ENCODE measurements around the gene AGER.
"Not testable (repeated sequence)": the region's sequence is repeated elsewhere in the genome, so short reads cannot be mapped to it uniquely, and the experiment has no call there.

The AGER gene

DNA sequence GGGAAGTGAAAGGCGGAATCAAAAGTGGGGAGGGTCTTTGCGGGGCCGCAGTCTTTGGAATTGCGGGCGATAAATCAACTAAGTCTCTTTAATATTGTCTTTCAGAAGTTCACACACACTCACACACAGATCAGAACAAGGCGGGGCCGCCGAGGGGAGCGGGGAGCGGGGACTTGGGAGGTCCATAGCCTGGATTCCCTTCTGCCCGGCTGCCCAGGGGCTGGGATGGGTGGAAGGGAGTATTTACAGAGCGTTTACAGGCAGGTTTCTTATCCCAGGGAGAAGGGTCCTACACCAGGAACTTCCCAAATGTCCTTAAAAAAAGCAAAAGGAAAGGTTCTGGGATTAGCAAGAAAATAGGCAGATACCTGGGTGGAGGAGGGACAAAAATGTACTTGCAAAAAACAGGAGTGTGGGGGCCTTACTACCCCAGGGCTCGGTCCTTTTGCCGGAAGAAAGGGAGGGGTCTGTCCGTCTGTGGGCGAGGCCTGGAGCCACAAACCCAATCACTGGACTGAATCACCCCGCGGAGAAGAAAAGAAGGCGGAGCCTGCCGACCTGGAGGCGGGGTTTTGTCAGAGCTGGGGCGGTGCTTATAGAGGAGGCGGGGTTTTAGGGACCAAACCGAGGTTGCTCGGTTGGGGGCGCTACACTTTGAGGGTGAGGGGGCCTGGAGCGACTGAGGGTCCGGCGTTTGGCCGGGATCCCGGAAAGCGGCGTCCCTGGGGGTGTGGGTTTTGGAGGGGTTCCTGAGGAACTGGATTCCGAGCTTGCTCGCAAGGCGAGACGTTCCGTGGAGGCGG lies 35.6 kb downstream of the AGER start:
- Histone ChIP-seq H3K9me3 (no peaks in the 10 kb centered on the region), H3K27me3 (no peaks in the 10 kb centered on the region), H3K4me1 (peaks cover 4% of the 10 kb centered on the region), H3K36me3 (no peaks in the 10 kb centered on the region), H3K4me3 (ENCODE audit: low read depth, low read length) (no peak overlapping the region)
- DNase-seq = peak; percentile 45
- TF ChIP-seq CTCF (IDR thresholded peaks at IDR 0.05; ENCODE audit: low read depth, low read length) = no peak

DNA sequence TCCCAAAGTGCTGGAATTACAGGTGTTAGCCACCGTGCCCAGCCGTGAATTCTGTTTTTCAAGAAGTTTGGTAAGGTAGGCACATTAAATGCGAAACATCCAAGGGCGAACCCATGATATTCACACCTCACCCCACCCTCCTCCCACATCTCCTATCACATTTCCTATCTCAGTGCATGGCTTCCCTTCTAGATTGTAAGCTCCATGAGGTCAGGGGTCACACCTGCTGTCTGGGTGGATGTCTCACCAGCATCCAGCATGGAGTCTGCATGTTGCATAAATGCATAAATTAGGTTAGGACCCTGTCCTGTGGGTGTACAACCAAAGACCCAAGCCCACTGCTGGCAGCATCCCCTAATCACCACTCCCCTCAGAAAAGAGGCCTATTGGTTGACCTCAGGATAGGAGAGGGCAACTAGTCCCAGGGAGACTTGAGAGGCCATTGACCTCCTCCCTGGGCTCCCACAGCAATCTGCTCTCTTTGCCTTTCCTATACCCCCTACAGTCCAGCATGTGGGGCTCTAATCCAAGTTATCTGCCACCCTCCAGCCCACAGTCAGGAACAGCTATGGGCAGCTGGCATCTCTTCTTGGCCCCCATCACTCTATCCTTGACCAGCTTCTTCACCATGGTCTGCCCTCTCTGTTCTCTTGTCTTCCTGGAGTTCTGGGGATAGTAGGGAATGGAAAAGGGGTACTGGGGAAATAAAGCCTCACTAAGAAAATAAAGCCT lies 36.5 kb downstream of the AGER start:
- no peak for TF ChIP-seq CTCF (IDR thresholded peaks at IDR 0.05; ENCODE audit: low read depth, low read length)
- H3K4me3 ChIP-seq (ENCODE audit: low read depth, low read length) = no peak overlapping the region
- no peak for DNase-seq
- no peaks in the 10 kb centered on the region for H3K9me3 ChIP-seq
- H3K4me1 ChIP-seq = peaks cover 4% of the 10 kb centered on the region
- no peaks in the 10 kb centered on the region for H3K36me3 ChIP-seq
- H3K27me3 ChIP-seq = no peaks in the 10 kb centered on the region

DNA sequence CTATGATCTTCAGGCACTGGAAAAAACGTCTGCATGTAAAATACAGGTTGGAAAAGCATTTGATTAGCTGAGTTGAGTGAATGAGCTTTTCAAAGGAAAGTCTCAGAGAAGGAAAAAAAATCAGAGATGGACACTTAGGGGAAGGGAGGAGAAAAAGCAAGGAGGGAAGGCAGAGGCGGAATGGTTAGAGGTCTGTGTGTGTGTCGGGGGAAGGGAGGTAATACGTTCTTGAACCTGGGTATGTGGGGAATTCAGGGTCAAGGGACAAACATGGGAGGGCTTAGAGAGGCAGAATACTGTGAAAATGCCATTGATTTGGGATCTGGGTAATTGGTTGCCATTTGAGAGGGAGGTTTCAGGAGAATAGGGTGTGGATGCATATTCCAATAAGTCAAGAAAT lies 37.4 kb downstream of the AGER start:
- no peak for TF ChIP-seq CTCF (IDR thresholded peaks at IDR 0.05; ENCODE audit: low read depth, low read length)
- no peaks in the 10 kb centered on the region for H3K27me3 ChIP-seq
- no peak overlapping the region for H3K4me3 ChIP-seq (ENCODE audit: low read depth, low read length)
- no peaks in the 10 kb centered on the region for H3K36me3 ChIP-seq
- H3K9me3 ChIP-seq = no peaks in the 10 kb centered on the region
- H3K4me1 ChIP-seq = no peaks in the 10 kb centered on the region
- DNase-seq = no peak

GRCh38 chr6:32146287-32146686 lies 37.8 kb downstream of the AGER start:
- H3K36me3 ChIP-seq = no peaks in the 10 kb centered on the region
- H3K27me3 ChIP-seq = no peaks in the 10 kb centered on the region
- no peak for TF ChIP-seq CTCF (IDR thresholded peaks at IDR 0.05; ENCODE audit: low read depth, low read length)
- H3K4me1 ChIP-seq = no peaks in the 10 kb centered on the region
- H3K4me3 ChIP-seq (ENCODE audit: low read depth, low read length) = no peak overlapping the region
- H3K9me3 ChIP-seq = no peaks in the 10 kb centered on the region
- DNase-seq = no peak

DNA sequence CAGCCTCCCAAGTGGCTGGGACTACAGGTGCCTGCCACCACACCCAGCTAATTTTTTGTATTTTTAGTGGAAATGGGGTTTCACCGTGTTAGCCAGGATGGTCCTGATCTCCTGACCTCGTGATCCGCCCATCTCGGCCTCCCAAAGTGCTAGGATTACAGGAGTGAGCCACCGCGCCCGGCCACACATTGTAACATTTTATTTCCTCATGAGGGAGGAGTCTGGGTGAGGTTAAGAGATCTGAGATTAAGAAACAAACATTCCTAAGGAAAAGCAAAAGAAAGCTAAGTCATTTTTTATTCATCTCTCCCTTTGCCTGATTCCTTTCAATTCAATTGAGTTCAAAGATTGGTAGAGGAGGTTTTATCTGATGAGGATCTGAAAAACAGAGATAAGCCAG lies 39.8 kb downstream of the AGER start:
- H3K4me1 ChIP-seq; DNase-seq; H3K4me3 ChIP-seq (ENCODE audit: low read depth, low read length); H3K27me3 ChIP-seq; H3K9me3 ChIP-seq; H3K36me3 ChIP-seq: not testable (repeated sequence)

DNA sequence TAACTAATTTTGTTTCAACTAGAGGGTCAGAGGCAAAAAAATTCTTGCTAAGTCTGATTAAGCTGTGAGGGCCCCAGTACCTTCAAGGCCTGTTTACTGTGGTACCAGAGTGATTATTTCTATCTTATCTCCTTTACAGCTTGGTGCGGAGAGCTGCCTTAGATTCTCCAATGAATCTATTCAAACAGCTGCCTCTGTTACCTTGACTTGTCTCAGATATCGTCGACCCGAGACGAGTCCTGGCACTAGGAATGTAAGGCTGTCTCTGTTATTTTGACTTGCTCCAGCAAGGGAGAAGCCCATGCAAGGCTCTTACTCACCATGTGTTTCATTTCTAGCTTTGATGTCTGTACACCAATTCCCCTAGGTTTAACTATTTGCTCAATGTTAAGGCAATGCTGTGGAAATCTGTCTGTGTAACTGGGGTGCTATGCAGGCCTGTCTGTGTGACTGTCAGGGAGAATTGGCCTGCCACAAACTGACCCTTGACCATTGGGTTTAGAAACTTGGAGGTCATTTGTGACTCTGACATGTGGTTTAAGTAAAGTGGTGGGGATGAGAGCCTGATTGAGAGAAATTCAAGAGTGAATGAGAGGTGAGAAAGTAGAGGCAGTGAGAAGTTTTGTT lies 43.5 kb downstream of the AGER start:
- Histone ChIP-seq H3K4me3 (ENCODE audit: low read depth, low read length) (no peak overlapping the region), H3K27me3 (no peaks in the 10 kb centered on the region), H3K4me1 (no peaks in the 10 kb centered on the region), H3K36me3 (no peaks in the 10 kb centered on the region), H3K9me3 (no peaks in the 10 kb centered on the region)
- DNase-seq = no peak
- TF ChIP-seq CTCF (IDR thresholded peaks at IDR 0.05; ENCODE audit: low read depth, low read length) = no peak
